HG03354 (cell line): ENCODE data around the gene MLLT1.

Experiments used
- ATAC-seq: cut with Tn5 transposase; IDR thresholded peaks from one replicate; pipeline ENCODE4 v1.9.1; 2021; ENCODE audit warnings: mild to moderate bottlenecking; ENCODE audit not compliant: unreplicated experiment, poor library complexity, severe bottlenecking

The MLLT1 gene

DNA sequence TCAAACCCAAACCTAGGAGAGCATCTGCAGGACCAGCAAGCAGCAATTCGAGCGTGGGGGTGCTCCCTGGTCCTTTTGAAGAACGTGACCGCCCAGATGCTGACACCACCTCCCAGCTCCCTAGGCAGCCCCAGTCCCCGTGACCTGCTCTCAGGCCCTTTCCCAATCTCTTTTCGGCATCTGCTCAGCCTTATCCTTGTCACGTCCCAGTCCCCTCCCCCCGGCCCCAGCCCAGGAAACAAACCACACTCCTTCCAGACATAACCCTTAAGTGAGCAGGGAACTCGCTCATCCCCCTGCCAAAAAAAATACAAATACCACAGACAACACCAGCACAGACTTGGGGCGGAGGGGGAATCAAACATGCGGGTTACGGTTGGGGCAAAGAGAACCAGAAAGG, 3.3 kb downstream of the MLLT1 start:
- no peak for ATAC-seq

DNA sequence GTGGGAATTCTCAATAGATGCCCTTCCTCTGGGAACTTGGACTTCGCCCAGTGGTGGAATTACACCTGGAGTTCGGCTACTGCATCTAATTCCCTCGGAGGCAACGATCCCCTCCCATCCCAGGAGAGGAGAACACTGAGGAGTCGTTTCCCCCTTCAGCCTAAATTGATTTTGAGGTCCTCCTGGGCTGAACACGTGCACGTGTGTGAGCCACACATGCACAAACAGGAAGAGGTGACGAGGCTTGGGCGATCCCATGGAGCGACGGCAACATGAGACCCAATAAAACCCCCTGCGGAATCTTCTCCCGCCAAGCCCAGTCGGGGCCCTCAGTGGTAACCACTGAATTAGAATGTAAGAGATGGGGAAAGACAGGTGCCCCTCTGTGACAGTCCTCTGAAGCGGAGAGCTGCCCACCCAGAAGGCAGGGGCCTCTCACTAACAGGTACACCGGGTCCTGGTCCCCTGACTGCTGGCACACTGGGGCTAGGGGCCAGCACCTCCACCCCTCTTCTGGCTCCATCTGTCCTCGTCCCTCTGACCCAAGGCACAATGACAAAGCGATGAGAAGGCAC, 4.5 kb downstream of the MLLT1 start:
- ATAC-seq, result no peak

DNA sequence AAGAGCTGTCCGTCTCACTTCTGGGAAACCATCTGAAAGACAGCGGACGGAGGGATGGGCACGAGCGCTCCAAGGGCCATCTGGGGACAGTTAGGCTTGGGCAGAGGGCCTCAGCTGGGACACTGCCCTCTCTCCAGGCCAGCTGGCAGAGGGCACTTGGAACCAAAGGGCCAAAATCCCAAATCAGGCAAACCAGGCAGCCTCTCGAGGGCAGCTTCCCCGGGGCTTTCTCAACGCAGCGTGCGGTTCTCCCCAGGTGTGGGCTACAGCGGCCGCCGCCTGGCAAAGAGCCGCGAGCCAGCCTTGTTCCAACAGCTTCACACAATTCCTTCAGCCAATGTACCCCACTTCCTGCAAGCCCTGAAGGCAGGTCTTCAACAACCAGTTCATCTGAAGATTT, 5.0 kb downstream of the MLLT1 start:
- no peak for ATAC-seq

DNA sequence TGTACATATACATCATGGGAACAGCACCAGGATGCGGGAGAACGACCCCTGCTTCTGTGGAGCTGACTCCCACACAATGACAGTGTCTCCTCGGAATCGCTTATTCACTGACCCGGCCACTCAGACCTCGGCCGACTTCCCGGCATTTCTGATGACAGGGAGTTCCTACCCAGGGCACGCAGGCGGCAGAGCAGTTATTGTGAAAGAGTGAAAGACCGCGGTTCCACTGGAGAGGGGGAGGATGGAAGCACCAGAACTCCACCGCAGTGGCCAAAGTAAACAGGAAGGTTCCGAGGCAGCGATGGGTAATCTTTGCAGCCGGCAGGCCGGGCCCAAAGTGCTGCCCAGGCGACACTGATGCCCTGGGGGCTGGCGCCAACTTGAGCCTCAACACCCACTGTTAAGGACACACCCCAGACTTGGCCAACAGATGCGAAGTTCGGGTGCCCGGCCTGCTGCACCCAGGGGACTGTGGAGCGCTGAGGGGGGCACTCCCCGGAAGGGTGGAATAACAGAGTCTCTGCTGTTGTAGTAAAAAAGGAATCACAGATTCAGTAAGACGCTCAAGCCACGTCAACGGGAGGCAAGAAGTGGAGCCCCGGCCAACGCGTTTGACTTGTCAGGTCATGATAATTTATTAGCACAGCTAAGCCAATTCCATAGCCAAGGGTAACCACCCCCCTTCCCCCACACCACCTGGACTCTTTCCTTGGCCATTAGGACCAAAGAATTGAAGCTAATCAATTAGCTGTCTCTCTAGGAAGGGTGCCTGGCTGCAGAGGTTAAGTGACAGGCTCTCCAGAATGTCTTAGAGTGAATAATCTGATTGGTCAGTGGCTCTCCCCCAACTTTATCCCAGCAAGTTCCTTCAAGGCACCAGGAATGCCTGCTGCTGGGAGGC, 5.8 kb downstream of the MLLT1 start:
- no peak for ATAC-seq

DNA sequence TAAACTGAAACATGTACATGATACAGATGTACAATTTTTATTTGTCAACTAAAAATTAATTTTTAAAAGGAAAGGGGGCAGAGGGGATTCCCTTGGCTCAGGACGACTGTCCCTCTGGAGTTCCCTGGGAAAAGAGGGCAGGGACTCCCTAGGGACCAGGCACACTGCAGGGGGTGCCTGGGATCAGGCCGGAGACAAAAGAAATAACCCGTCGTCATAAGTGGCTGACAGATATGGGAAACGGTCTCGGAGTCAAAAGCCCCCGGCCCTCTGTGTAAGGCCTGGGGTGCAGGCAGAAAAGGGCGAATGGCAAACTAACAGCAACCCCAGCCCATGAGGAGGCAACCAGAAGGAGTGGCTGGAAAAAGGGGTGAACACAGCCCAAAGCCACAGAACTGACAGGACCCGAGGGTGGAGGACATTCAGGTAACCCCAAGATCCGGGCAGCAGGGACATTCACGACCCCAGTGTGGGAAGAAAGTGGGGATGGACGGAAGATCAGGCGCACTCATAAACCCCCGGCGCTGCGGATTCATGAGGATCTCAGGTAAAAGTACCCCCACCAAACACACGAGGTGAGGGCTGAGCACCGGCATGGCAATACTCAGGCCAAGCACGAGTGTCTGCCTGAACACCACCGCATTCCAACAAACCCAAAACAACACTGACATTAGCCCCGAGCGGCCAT, 6.7 kb downstream of the MLLT1 start:
- ATAC-seq, result no peak

DNA sequence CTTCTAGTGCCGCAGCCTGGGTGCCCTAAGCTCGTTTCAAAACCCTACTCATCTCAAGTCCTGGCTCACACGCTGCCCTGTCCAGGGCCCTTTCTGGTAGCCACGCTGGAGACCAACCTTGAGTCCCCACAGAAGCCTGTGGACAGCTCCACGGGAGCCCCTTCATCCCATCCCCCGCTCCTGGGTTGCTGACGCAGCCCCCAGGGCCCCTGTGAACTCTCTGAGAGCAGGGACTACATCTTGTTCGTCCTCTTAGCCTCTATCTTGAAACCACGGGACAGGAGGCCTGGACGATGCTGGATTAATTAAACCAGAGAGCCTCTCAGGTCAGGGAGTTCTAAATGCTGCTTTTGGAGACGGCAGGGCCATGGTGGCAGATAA, 7.4 kb downstream of the MLLT1 start:
- no peak for ATAC-seq

DNA sequence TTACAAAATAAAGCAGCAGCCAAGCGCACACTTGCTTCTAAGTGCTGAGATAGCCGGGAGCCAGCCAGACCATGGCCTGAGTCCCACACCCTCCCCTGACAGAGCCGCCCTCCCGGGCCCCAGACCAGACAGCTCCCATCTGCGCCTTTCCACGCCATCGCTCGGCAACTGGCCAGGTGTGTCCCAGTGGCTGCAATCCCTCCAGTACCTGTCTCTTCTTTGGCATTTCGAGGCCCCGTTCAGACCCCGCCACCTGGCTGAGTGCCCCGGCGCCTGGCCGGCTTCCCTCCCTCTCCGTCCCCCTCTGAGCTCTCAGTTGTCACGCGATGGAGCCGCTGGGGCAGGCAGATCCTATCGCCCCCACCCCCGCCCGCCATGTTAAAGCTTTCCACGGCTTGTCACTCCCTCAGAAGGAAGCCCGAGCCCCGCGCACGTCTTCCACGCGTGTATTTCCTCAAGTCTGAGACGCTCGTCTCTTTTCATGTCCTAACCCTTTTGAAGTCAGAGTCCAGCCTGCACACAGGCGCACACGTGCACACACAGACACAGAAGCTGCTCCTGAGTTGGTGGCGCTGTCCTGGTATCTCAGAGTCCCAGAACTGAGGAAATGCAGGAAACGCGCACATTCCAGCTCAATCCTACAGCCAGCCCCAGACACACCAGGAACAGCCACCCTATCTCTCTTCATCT, 7.9 kb downstream of the MLLT1 start:
- ATAC-seq, result no peak

DNA sequence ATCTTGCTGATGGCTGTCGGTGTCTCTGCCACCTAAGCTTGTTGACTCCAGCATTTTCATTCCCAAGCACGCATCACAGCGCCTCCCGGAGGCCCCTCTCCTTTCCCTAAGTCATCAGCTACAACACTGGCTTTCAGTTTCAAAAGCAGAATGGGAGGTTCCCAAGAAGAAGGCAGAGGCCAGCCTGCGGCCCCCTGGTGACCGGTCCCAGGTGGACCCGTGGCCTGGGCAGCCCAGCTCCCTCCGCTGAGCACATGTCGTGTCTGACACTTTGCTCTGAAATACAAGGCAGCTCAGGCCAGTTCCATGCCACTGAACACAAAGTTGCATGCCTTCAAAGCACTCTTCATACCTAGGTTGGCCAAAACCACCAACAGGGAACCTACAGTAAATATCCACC, 8.5 kb downstream of the MLLT1 start:
- no peak for ATAC-seq

DNA sequence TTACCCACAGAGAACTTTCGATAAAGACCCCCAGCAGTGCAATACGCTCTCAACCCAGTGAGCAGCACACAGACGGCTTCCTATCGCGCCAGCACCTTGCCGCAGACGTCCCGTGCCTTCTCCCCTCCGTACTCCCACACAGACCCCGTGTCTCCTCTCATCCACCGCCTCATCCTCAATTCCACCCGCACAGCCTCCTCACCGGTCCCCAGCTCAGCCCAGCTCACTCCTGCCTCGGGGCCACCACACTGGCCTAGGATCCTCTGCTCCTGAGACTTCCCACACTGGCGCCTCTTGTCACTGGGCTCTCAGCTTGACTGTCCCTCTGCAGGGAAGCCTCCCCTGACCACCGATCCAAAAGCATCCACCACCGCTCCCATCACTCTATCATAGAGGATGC, 9.0 kb downstream of the MLLT1 start:
- no peak for ATAC-seq

DNA sequence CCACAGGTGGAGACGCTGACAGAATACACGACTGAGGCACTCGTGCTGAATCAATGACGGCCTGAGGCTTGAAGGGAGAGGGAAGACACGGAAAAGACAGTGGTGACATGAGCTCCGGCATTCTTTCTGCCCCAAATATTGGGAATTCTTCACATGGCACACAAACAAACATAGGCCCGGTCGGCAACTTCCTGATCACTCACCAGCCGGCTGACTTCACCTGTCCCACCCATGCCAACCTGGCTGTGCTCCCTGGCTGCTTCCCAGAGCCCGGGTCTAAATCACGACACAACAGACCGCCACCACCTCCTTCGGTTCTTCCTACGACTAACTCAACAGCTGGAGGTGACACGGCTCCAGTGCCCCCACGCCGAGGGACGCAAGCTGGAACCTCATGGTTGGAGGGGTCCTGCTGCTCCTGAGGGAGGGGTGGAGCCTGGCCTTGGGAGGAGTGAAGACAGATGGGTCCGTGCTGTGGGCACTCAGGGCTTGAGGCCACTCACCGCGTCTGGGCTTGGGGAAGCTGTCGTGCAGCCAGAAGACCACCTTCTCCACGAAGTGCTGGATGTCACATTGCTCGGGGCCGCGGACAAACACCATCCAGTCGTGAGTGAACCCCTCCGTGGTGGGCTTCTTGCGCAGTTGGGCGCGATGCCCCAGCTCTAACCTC, 9.6 kb downstream of the MLLT1 start:
- ATAC-seq, result no peak

DNA sequence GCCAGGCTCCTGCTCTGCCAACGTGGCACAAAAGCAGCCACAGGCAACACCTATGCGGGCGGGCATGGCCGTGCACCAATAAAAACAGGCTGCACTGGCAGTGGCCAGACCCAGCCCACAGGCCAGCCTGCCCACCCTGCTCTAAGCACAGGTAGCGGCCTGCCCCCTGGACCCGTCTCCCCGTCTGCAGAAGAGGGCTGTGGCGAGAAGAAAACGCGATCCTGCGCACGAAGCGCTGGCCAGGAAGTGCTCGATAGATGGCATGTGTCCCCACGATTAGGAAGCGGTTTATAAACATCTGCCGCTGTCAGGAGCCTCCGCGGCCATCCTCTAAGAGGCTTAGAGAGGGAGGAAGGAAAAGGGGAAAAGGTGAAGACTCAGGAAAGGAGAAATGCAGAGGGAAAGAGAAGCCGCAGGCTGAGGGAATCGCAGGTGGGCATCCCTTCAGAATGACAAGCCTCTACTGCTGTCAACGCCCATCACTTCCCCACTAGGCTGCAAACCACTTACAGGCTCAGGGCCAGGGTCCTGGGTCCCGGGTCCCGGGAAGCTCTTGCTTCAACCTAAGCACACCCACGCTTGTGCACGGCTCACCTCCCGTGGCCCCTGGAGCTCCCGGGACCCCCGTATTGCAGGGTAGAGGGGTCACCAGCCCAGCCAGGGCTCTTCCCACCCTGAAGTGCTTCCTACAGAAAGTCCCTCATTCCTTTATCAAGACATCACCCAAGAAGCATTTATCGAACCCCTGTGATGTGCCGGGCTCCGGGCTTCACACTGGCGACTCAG, 10.5 kb downstream of the MLLT1 start:
- ATAC-seq, result no peak

DNA sequence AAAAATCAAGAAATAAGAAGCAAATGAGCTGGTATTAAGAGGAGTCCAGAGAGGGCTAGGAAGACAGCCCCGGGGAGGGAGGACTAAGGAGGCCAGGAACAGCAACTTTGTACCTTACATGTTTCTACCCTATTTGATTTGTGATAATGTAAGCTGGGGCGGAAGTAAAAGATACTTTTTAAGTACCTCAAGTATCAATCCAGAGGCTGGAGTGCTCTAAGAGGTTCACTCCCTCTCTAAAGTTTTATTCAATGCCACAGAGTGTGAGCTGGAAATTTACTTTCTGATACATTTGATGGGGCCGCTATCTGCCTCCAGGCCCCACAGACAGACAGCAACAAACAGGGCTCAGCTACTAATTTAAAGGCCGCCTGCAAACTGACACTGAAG, 11.4 kb downstream of the MLLT1 start:
- no peak for ATAC-seq

DNA sequence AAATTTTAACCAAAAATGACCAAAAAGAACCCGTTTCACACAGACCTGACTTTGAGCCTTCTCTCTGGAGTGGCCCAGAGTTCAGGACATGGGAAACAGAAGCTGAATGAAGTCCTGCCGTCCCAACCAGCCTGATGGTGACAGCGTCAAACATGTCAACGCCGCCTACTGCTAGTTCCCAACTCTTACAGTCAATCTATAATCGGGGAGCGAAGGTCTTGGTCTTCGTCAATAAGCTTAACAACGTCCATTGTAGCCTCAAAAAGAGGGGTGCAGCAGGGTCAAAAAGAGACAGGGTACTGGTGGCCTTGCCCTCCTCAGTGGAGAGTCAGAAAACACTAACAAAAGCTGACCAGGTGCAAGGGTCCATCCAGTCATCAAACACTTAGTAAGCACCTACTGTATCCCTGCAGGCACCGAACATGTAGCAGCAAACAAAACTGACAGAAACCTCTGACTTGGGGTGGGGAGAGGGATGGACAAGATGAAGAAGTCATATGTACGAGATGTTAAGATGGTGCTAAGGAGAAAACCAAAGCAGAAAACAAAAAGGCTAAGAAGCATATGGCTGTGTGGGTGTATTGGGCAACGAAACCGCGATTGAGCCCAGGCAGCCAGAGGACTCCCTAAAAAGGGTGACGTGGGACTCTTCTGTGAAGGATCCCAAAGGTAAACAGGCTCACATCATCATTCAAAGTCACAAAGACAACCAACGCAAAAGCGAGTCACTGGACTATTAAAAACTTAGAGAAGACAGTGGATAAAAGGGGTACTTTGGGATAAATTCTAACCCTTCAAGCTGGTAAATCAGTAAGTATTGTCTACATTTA, 12.0 kb downstream of the MLLT1 start:
- no peak for ATAC-seq

DNA sequence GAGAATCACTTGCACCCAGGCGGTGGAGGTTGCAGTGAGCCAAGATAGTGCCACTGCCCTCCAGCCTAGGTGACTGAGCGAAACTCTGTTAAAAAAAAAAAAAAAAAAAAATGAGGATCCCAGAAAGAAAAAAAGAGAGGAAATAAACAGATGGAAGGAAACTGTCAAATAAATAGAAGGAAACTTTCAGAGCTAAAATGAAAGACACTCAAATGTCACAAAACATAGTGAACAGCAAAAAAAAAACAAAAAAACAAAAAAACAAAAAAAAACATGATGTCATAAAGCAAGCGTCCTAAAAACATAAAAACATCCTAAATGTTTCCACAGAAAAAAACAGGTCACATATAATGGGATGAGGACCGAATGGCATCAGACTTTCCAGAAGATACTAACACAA, 15.0 kb downstream of the MLLT1 start:
- no peak for ATAC-seq

DNA sequence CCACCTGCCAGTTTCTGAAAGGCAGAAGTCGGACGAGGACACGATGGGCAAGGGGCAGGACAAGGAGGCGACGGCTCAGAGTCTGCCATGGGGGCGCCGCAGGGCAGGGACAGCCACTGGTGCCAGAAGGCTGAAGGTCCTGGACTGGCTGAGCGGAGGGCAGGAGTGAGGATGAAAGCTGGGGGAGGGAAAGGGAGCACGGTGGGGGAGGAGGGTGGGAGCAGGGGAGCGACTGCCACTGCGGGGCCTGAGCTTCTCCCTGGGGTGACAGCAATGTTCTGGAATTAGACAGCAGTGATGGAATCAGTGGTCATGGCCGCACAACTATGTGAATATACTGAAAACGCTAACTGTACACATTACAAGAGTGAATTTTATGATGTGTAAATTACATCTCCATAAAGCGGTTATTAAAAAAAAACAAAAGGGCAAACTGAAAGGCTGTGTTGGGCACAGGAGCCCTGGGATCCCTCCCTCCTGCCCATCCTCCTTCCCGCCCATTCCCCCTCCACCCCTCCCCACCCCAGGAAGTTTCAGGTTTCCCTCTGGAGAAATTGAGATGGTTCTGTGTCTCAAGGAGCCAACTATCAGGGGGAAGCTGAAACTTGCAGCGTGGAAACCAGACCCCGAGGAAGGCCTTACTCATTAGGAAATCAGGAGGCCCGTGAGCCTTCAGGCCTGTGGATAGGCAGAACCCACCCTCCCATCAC, 15.9 kb downstream of the MLLT1 start:
- ATAC-seq, result no peak

DNA sequence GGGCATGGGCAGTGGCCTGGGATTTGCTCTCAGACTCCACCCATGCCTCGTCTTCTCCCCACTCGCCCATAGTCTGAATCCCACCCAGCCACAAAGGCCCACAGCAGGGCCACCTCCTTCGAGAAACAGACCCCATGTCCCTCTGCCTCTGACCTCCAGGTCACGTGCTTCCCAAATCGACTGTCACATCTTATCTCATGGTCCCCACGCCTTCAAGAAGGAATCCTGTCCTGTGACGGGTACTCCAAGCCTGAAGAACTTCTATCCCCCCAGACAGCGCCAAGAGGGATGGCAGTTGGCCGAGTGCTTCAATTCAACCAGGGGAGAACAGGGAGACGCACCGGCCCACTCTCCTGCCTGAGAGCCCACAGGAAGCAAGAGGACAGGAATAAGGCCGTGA, 16.5 kb downstream of the MLLT1 start:
- no peak for ATAC-seq

DNA sequence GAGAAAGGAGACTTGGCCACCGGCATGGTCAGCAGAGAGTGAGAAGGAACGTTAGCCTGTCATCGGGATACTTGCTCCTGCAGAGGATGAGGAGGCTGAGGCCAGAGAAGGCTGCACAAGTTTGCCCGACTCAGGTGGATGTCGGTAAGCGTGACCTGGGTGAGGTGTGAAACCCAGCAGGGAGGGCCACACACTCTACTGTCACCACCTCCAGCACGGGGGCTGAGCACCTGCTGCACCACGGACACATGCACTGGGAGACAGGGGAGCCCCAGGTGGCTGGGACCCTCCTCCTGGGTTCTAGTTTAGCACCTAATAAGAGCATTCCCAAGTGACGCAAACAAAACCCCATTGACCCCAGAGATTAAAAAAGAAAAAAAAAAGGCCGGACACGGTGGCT, 17.3 kb downstream of the MLLT1 start:
- no peak for ATAC-seq

DNA sequence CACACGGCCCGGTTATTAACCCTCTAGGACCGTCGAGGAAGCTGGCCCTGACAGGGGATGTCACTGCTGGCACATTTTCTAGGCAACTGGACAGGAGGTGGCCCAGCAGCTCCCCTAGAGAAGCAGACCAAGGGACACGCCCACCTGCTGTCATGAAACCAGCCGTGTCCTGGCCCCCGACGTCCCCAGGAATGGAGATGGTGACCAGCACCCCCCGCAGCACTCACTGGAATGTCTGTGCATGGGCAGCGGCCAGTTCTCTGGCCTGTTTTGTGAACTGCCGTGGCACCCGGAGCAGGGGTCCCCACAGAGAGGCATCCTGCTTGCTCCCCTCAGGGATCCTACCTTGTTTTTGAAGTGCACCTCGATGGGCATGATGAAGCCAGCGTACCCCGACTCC, 17.9 kb downstream of the MLLT1 start:
- ATAC-seq, result no peak
